H9 (cell line): ENCODE measurements around the gene CLINT1. TPM values are rescaled to one million over a fixed set of nuclear protein-coding genes. Genes with fewer than 3 reads are reported as not detected.

Source experiments
- DNase-seq: peaks from one replicate; pipeline ENCODE4 v3.0.0-alpha.2; 2017
- H2AFZ ChIP-seq: one replicate; pipeline ENCODE4 v1.6.1; 2013; ENCODE audit warnings: mild to moderate bottlenecking, low read length, control low read depth, moderate library complexity
- H2AK5ac ChIP-seq: 2 replicates; pipeline ENCODE4 v1.6.1; 2013; ENCODE audit warnings: low read length, control low read depth, mixed read lengths; ENCODE audit not compliant: insufficient read length
- H2BK120ac ChIP-seq: one replicate; pipeline ENCODE4 v1.6.1; 2013; ENCODE audit warnings: low read depth, mild to moderate bottlenecking, low read length, control low read depth, inconsistent platforms; ENCODE audit not compliant: poor library complexity, severe bottlenecking
- H2BK12ac ChIP-seq: 2 replicates; pipeline ENCODE4 v1.6.1; 2013; ENCODE audit warnings: low read length, control low read depth, mixed read lengths, low read depth; ENCODE audit not compliant: insufficient read length
- H2BK15ac ChIP-seq: 2 replicates; pipeline ENCODE4 v1.6.1; 2013; ENCODE audit warnings: low read depth, low read length, control low read depth
- H2BK20ac ChIP-seq: one replicate; pipeline ENCODE4 v1.6.1; 2013; ENCODE audit warnings: low read depth, mild to moderate bottlenecking, low read length, control low read depth, inconsistent platforms; ENCODE audit not compliant: poor library complexity, severe bottlenecking
- H2BK5ac ChIP-seq: 2 replicates; pipeline ENCODE4 v1.6.1; 2013; ENCODE audit warnings: low read length, control low read depth, mixed read lengths; ENCODE audit not compliant: insufficient read length
- H3K14ac ChIP-seq: 2 replicates; pipeline ENCODE4 v1.6.1; 2013; ENCODE audit warnings: low read length, control low read depth; ENCODE audit not compliant: insufficient read depth
- H3K18ac ChIP-seq: 2 replicates; pipeline ENCODE4 v1.6.1; 2013; ENCODE audit warnings: low read depth, mild to moderate bottlenecking, mixed read lengths, low read length, control low read depth; ENCODE audit not compliant: insufficient read length
- H3K23ac ChIP-seq: 2 replicates; pipeline ENCODE4 v1.6.1; 2013; ENCODE audit warnings: low read length, control low read depth, mixed read lengths, low read depth; ENCODE audit not compliant: insufficient read length
- H3K23me2 ChIP-seq: 2 replicates; pipeline ENCODE4 v1.6.1; 2013; ENCODE audit warnings: low read depth, mild to moderate bottlenecking, mixed read lengths, low read length, control low read depth; ENCODE audit not compliant: insufficient read length, poor library complexity, severe bottlenecking
- H3K27ac ChIP-seq: 2 replicates; pipeline ENCODE4 v1.5.1; 2013; ENCODE audit warnings: low read length, control low read depth, mixed read lengths, low read depth; ENCODE audit not compliant: insufficient read length
- H3K27me3 ChIP-seq: 2 replicates; pipeline ENCODE4 v1.6.1; 2013; ENCODE audit warnings: low read length, control low read depth, inconsistent platforms; ENCODE audit not compliant: insufficient read depth
- H3K4ac ChIP-seq: 2 replicates; pipeline ENCODE4 v1.6.1; 2013; ENCODE audit warnings: low read depth, mild to moderate bottlenecking, control low read depth, inconsistent platforms, low read length, moderate library complexity
- H3K4me1 ChIP-seq: 2 replicates; pipeline ENCODE4 v1.6.1; 2013; ENCODE audit warnings: low read length, control low read depth, inconsistent platforms; ENCODE audit not compliant: insufficient read depth
- H3K4me2 ChIP-seq: 2 replicates; pipeline ENCODE4 v1.6.1; 2013; ENCODE audit warnings: low read length, control low read depth, mixed read lengths; ENCODE audit not compliant: insufficient read length, insufficient read depth
- H3K56ac ChIP-seq: 2 replicates; pipeline ENCODE4 v1.6.1; 2013; ENCODE audit warnings: low read depth, mild to moderate bottlenecking, mixed read lengths, low read length, control low read depth; ENCODE audit not compliant: insufficient read length
- H3K79me1 ChIP-seq: 2 replicates; pipeline ENCODE4 v1.6.1; 2013; ENCODE audit warnings: low read depth, mild to moderate bottlenecking, moderate library complexity, low read length, control low read depth, inconsistent platforms; ENCODE audit not compliant: insufficient read depth, poor library complexity, severe bottlenecking
- H3K79me2 ChIP-seq: 2 replicates; pipeline ENCODE4 v1.6.1; 2013; ENCODE audit warnings: low read length, control low read depth, inconsistent platforms; ENCODE audit not compliant: insufficient read depth
- H3K9ac ChIP-seq: 2 replicates; pipeline ENCODE4 v1.6.1; 2013; ENCODE audit warnings: low read length, control low read depth, mixed read lengths; ENCODE audit not compliant: insufficient read length; ENCODE audit errors: extremely low read depth
- H3K9me3 ChIP-seq: one replicate; pipeline ENCODE4 v1.6.1; 2013; ENCODE audit warnings: low read depth, low read length, inconsistent platforms; ENCODE audit not compliant: control insufficient read depth
- H3T11ph ChIP-seq: one replicate; pipeline ENCODE4 v1.6.1; 2013; ENCODE audit warnings: mild to moderate bottlenecking, low read length, control low read depth, inconsistent platforms
- H4K20me1 ChIP-seq: one replicate; pipeline ENCODE4 v1.6.1; 2013; ENCODE audit not compliant: control insufficient read depth, insufficient read length, insufficient read depth
- H4K5ac ChIP-seq: 2 replicates; pipeline ENCODE4 v1.6.1; 2013; ENCODE audit warnings: low read depth, mild to moderate bottlenecking, mixed read lengths, low read length, control low read depth; ENCODE audit not compliant: insufficient read length
- H4K8ac ChIP-seq: replicated peaks from 2 replicates; pipeline ENCODE4 v1.6.1; 2013; ENCODE audit warnings: low read length, control low read depth, mixed read lengths, low read depth; ENCODE audit not compliant: insufficient read length
- H4K91ac ChIP-seq: 2 replicates; pipeline ENCODE4 v1.6.1; 2013; ENCODE audit warnings: low read depth, mild to moderate bottlenecking, moderate library complexity, mixed read lengths, low read length, control low read depth; ENCODE audit not compliant: insufficient read length
- H3K27ac Mint-ChIP-seq, 3 experiments: 2 replicates in 2 of 3; 3 replicates in 1 of 3; pipeline ENCODE4 v1.8.0; 2020 to 2021; ENCODE audit warnings: mixed read lengths in 3 of 3, mild to moderate bottlenecking in 1 of 3, moderate library complexity in 1 of 3
- H3K27me3 Mint-ChIP-seq: 2 replicates; pipeline ENCODE4 v1.8.0; 2021; ENCODE audit warnings: low read depth, mild to moderate bottlenecking, moderate library complexity, mixed read lengths
- H3K36me3 Mint-ChIP-seq, 3 experiments: 2 replicates in 2 of 3; 3 replicates in 1 of 3; pipeline ENCODE4 v1.8.0; 2020 to 2021; ENCODE audit warnings: low read depth in 3 of 3, mixed read lengths in 3 of 3; ENCODE audit not compliant: insufficient read depth in 1 of 3
- H3K4me1 Mint-ChIP-seq, 2 experiments: 2 replicates each; pipeline ENCODE4 v1.8.0; 2020; ENCODE audit warnings: mixed read lengths in 2 of 2
- H3K4me3 Mint-ChIP-seq, 2 experiments: 2 replicates in 1 of 2; 3 replicates in 1 of 2; pipeline ENCODE4 v1.8.0; 2020 to 2021; ENCODE audit warnings: mild to moderate bottlenecking in 2 of 2, mixed read lengths in 2 of 2, moderate library complexity in 1 of 2
- H3K9me3 Mint-ChIP-seq, 2 experiments: 2 replicates in 1 of 2; 3 replicates in 1 of 2; pipeline ENCODE4 v1.8.0; 2020; ENCODE audit warnings: mild to moderate bottlenecking in 2 of 2, mixed read lengths in 2 of 2, moderate library complexity in 1 of 2
- WGBS: extraction: QIAGEN DNeasy Blood & Tissue Kit; methylation state at CpG from one replicate; pipeline ENCODE4 v1.1.7; 2013; ENCODE audit warnings: missing lambda C conversion rate, low lambda C conversion rate, mixed read lengths; ENCODE audit not compliant: insufficient read length; ENCODE audit errors: extremely low coverage; 5-methylcytosine and 5-hydroxymethylcytosine counted together
- total RNA-seq: library from RNA; stranded (reverse); gene quantifications from 2 replicates; pipeline ENCODE4 v1.2.1, GENCODE V29; 2021
- TF ChIP-seq, protein P1 (sequence below): fragments of 200-600 bp; sonication (generic); conservative IDR thresholded peaks from 3 replicates; pipeline ENCODE4 v1.8.0; 2021; ENCODE audit warnings: antibody characterized with exemption, mild to moderate bottlenecking

CLINT1 gene
- total RNA-seq, 1 experiment from 2014 or later = 79.1 TPM

DNA sequence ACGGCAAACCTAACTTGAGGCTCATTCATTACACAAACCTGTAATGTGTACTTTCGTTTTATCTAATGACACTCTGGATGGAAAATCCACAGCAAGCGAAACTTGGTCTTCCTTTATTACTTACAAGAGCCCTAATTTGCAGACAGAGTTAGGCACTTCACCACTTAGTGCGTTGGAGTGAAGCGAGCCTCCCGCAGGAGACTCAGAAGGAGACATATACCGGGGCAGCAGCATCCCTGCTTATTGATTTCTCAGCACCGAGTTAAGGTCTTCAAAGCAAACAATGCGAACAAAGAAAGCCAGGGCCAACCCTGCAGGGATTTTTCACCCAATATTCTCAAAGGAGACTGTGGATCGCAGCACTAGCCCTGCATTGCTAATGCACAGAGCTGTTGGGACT is 86.8 kb downstream of the CLINT1 start:
- no peaks in the 10 kb centered on the region for H3K27me3 Mint-ChIP-seq
- no CpG with 5 or more reads among the region's 10 CpGs for WGBS
- TF ChIP-seq, protein P1, sequence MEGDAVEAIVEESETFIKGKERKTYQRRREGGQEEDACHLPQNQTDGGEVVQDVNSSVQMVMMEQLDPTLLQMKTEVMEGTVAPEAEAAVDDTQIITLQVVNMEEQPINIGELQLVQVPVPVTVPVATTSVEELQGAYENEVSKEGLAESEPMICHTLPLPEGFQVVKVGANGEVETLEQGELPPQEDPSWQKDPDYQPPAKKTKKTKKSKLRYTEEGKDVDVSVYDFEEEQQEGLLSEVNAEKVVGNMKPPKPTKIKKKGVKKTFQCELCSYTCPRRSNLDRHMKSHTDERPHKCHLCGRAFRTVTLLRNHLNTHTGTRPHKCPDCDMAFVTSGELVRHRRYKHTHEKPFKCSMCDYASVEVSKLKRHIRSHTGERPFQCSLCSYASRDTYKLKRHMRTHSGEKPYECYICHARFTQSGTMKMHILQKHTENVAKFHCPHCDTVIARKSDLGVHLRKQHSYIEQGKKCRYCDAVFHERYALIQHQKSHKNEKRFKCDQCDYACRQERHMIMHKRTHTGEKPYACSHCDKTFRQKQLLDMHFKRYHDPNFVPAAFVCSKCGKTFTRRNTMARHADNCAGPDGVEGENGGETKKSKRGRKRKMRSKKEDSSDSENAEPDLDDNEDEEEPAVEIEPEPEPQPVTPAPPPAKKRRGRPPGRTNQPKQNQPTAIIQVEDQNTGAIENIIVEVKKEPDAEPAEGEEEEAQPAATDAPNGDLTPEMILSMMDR = no peak

More for the DNA sequence above, 86.8 kb downstream of the CLINT1 start:
- Histone ChIP-seq H3K23me2 (no peaks in the 10 kb centered on the region), H3K56ac (no peak overlapping the region), H4K5ac (no peak overlapping the region), H2BK120ac (no peak overlapping the region), H4K20me1 (no peaks in the 10 kb centered on the region), H2AFZ (no peak overlapping the region), H3K4me2 (no peak overlapping the region), H3K79me2 (no peaks in the 10 kb centered on the region; the same call in 1 of the 2 replicates), H3K27ac (no peak overlapping the region), H2BK20ac (no peak overlapping the region), H3K4ac (no peak overlapping the region), H2BK15ac (no peak overlapping the region), H3K18ac (no peak overlapping the region), H3K79me1 (no peaks in the 10 kb centered on the region), H4K91ac (no peak overlapping the region), H3K4me1 (no peaks in the 10 kb centered on the region), H2BK12ac (no peak overlapping the region), H3K9ac (no peak overlapping the region), H3K9me3 (no peaks in the 10 kb centered on the region), H2BK5ac (no peak overlapping the region), H2AK5ac (no peak overlapping the region), H3K27me3 (no peaks in the 10 kb centered on the region), H3T11ph (no peak overlapping the region), H4K8ac (no peak overlapping the region), H3K14ac (no peak overlapping the region), H3K23ac (no peak overlapping the region)
- Mint-ChIP-seq H3K27ac (no peak overlapping the region; a peak in 1 of 7 replicates), H3K36me3 (no peaks in the 10 kb centered on the region), H3K4me1 (no peaks in the 10 kb centered on the region), H3K4me3 (no peak overlapping the region), H3K9me3 (no peaks in the 10 kb centered on the region; a peak in 1 of 5 replicates)
- no peak for DNase-seq
